GM08714 (cell line): Measurements from ENCODE around the gene TRIM31.
"Not testable (repeated sequence)": the region's sequence is repeated elsewhere in the genome, so short reads cannot be mapped to it uniquely, and the experiment has no call there.

ENCODE experiments used
- H3K4me3 ChIP-seq: fragments of 200-500 bp; sonication (Bioruptor generic); 2 replicates; pipeline ENCODE4 v1.5.1; 2014; ENCODE audit warnings: mild to moderate bottlenecking, low read length, inconsistent platforms
- ZNF274 ChIP-seq: IDR thresholded peaks from 2 replicates; pipeline ENCODE4 v1.6.1; 2012; ENCODE audit warnings: mild to moderate bottlenecking, low read depth, low read length

TRIM31 gene

GRCh38 chr6:30135147-30135546, 22.3 kb upstream of the TRIM31 start:
- no peak overlapping the region for H3K4me3 ChIP-seq
- no peak for TF ChIP-seq ZNF274

- no peak for TF ChIP-seq ZNF274
Measured at GRCh38 chr6:30131947-30132497, 19.1 kb upstream of the TRIM31 start.

GRCh38 chr6:30130887-30131862, 18.3 kb upstream of the TRIM31 start:
- H3K4me3 ChIP-seq = no peak overlapping the region
- TF ChIP-seq ZNF274 = no peak

More at GRCh38 chr6:30131947-30132497, 19.1 kb upstream of the TRIM31 start:
- no peak overlapping the region for H3K4me3 ChIP-seq

- no peak overlapping the region for H3K4me3 ChIP-seq
- TF ChIP-seq ZNF274 = no peak
Measured at GRCh38 chr6:30130179-30130679, 17.3 kb upstream of the TRIM31 start.

- no peak overlapping the region for H3K4me3 ChIP-seq
- no peak for TF ChIP-seq ZNF274
Measured at GRCh38 chr6:30129265-30130178, 16.6 kb upstream of the TRIM31 start.

GRCh38 chr6:30127238-30128093, 14.6 kb upstream of the TRIM31 start:
- no peak overlapping the region for H3K4me3 ChIP-seq
- TF ChIP-seq ZNF274 = no peak

GRCh38 chr6:30122515-30122914, 9.6 kb upstream of the TRIM31 start:
- no peak overlapping the region for H3K4me3 ChIP-seq
- TF ChIP-seq ZNF274 = no peak

GRCh38 chr6:30121446-30122366, 8.8 kb upstream of the TRIM31 start:
- no peak overlapping the region for H3K4me3 ChIP-seq
- TF ChIP-seq ZNF274 = no peak

- not testable (repeated sequence) for H3K4me3 ChIP-seq
Measured at GRCh38 chr6:30118691-30119090, 5.8 kb upstream of the TRIM31 start.

- TF ChIP-seq ZNF274 = no peak
- H3K4me3 ChIP-seq = no peak overlapping the region
Measured at GRCh38 chr6:30116724-30117123, 3.8 kb upstream of the TRIM31 start.

GRCh38 chr6:30113841-30114240, 951 bp upstream of the TRIM31 start:
- TF ChIP-seq ZNF274 = no peak
- no peak overlapping the region for H3K4me3 ChIP-seq

GRCh38 chr6:30112402-30112994, 392 bp downstream of the TRIM31 start:
- no peak for TF ChIP-seq ZNF274
- no peak overlapping the region for H3K4me3 ChIP-seq
